H1 (cell line): ENCODE measurements around the gene RFX3.

ENCODE experiments used
- CBX8 ChIP-seq: fragments of 300-800, 300-1000 bp; sonication (generic); IDR thresholded peaks from 2 replicates; pipeline ENCODE4 v1.7.1; 2016; ENCODE audit warnings: low read depth, low read length, borderline replicate concordance
- EP300 ChIP-seq, 2 experiments: IDR thresholded peaks; 1 replicate in 1 of 2; 2 replicates in 1 of 2; pipeline ENCODE4 v1.6.1; 2011 to 2012; ENCODE audit warnings: low read depth in 2 of 2, low read length in 2 of 2, mild to moderate bottlenecking in 2 of 2, borderline replicate concordance in 1 of 2, inconsistent platforms in 1 of 2, moderate library complexity in 1 of 2
- POLR2A ChIP-seq, 2 experiments: IDR thresholded peaks; 1 replicate in 1 of 2; 2 replicates in 1 of 2; pipeline ENCODE4 v1.6.1; 2011; ENCODE audit warnings: low read depth in 2 of 2, low read length in 2 of 2, mild to moderate bottlenecking in 2 of 2; ENCODE audit errors: control extremely low read depth in 1 of 2
- POLR2AphosphoS5 ChIP-seq: IDR thresholded peaks from 2 replicates; pipeline ENCODE4 v1.6.1; 2011; ENCODE audit warnings: low read depth, low read length
- RAD21 ChIP-seq, 2 experiments: IDR thresholded peaks in 1 of 2; conservative IDR thresholded peaks in 1 of 2; 2 replicates each; pipeline ENCODE4 v1.6.1; 2011; ENCODE audit warnings: low read depth in 2 of 2, low read length in 2 of 2, improper control_type of control experiment in 1 of 2, inconsistent platforms in 1 of 2, mild to moderate bottlenecking in 1 of 2, moderate library complexity in 1 of 2
- TCF12 ChIP-seq: IDR thresholded peaks from 2 replicates; pipeline ENCODE4 v1.6.1; 2011; ENCODE audit warnings: low read depth, mild to moderate bottlenecking, low read length
- YY1 ChIP-seq: IDR thresholded peaks from 2 replicates; pipeline ENCODE4 v1.6.1; 2011; ENCODE audit warnings: low read depth, mild to moderate bottlenecking, low read length
- TF ChIP-seq, protein P1 (sequence below), 3 experiments: IDR thresholded peaks; 1 replicate in 2 of 3; 2 replicates in 1 of 3; pipeline versions ENCODE4 v1.5.1 to v1.6.1; 2011; ENCODE audit warnings: low read length in 3 of 3, mild to moderate bottlenecking in 3 of 3, inconsistent platforms in 2 of 3, low read depth in 1 of 3, moderate library complexity in 1 of 3; ENCODE audit not compliant: insufficient read depth in 1 of 3; ENCODE audit errors: control extremely low read depth in 1 of 3

DNA sequence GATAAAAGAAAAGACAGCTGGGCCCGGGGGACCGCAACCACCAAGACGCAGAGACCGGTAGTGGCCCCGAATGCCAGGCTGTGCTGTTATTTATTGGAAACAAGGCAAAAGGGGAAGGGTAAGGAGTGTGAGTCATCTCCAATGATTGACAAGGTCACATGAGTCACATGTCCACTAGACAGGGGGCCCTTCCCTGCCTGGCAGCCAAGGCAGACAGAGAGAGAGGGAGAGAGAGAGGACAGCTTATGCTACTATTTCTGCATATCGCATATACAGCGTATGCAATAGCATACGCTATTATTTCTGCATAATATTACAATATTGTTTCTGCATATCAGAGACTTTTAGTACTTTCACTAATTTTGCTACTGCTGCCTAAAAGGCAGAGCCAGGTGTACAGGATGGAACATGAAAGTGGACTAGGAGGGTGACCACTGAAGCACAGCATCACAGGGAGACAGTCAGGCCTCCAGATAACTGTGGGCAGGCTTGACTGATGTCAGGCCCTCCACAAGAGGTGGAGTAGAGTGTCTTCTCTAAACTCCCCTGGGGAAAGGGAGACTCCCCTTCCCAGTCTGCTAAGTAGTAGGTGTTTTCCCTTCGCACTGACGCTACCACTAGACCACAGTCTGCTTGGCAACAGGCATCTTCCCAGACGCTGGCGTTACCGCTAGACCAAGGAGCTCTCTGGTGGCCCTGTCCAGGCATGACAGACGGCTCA lies 50.3 kb downstream of the RFX3 start:
- TF ChIP-seq, protein P1, sequence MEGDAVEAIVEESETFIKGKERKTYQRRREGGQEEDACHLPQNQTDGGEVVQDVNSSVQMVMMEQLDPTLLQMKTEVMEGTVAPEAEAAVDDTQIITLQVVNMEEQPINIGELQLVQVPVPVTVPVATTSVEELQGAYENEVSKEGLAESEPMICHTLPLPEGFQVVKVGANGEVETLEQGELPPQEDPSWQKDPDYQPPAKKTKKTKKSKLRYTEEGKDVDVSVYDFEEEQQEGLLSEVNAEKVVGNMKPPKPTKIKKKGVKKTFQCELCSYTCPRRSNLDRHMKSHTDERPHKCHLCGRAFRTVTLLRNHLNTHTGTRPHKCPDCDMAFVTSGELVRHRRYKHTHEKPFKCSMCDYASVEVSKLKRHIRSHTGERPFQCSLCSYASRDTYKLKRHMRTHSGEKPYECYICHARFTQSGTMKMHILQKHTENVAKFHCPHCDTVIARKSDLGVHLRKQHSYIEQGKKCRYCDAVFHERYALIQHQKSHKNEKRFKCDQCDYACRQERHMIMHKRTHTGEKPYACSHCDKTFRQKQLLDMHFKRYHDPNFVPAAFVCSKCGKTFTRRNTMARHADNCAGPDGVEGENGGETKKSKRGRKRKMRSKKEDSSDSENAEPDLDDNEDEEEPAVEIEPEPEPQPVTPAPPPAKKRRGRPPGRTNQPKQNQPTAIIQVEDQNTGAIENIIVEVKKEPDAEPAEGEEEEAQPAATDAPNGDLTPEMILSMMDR (IDR thresholded peaks at IDR 0.05; ENCODE audit: control extremely low read depth in 1 of 3, insufficient read depth in 1 of 3, low read depth in 1 of 3, low read length in 3 of 3) = peak in 1 of 3 experiments; percentile 3; a peak in 1 of 4 replicates
- TF ChIP-seq CBX8 = no peak
- no peak for TF ChIP-seq POLR2A (IDR thresholded peaks at IDR 0.05; ENCODE audit: control extremely low read depth in 1 of 2, low read depth in 2 of 2, low read length in 2 of 2)
- no peak for TF ChIP-seq POLR2AphosphoS5
- no peak for TF ChIP-seq EP300 (IDR thresholded peaks at IDR 0.05; ENCODE audit: borderline replicate concordance in 1 of 2, low read depth in 2 of 2, low read length in 2 of 2)
- no peak; a peak in 2 of 4 replicates for TF ChIP-seq RAD21 (IDR thresholded peaks at IDR 0.05 in 1 of 2, conservative IDR thresholded peaks at IDR 0.05 in 1 of 2; ENCODE audit: low read depth in 2 of 2, low read length in 2 of 2)
- no peak for TF ChIP-seq TCF12
- TF ChIP-seq YY1 = no peak
